ENCODE data around the gene CP. TPM values are rescaled to one million over a fixed set of nuclear protein-coding genes. Genes with fewer than 3 reads are reported as not detected.

Gene CP
- total and polyA plus RNA-seq, 9 of the 15 experiments (the other 6 are each of a cell fraction or from before 2014, with no cell fraction given): 0.30 to 0.75 TPM; not detected in 7

- TF ChIP-seq MLLT1 (IDR thresholded peaks at IDR 0.05): no peak
- TF ChIP-seq HDAC2 (IDR thresholded peaks at IDR 0.05): peak; percentile 81
- TF ChIP-seq SMARCB1 (IDR thresholded peaks at IDR 0.05; ENCODE audit: insufficient read length, low read depth): no peak
- no peak for TF ChIP-seq SREBF2 (CRISPR knock-in tag; IDR thresholded peaks at IDR 0.05)
- TF ChIP-seq ZNF408 (CRISPR knock-in tag; IDR thresholded peaks at IDR 0.05; ENCODE audit: low read depth): no peak
- no peak for TF ChIP-seq NRF1 (conservative IDR thresholded peaks at IDR 0.05 in 1 of 2, IDR thresholded peaks at IDR 0.05 in 1 of 2)
- TF ChIP-seq JUND (IDR thresholded peaks at IDR 0.05; ENCODE audit: borderline replicate concordance, low read depth, low read length): no peak
- no peak for TF ChIP-seq JUND (tag; IDR thresholded peaks at IDR 0.05; ENCODE audit: borderline replicate concordance, low read depth, low read length)
- no peak for TF ChIP-seq MLX (CRISPR knock-in tag; conservative IDR thresholded peaks at IDR 0.05)
- peak; percentile 80 for TF ChIP-seq TCF3 (CRISPR knock-in tag; IDR thresholded peaks at IDR 0.05)
- no peak for TF ChIP-seq DIDO1 (tag; IDR thresholded peaks at IDR 0.05; ENCODE audit: low read depth)
- TF ChIP-seq WHSC1 (IDR thresholded peaks at IDR 0.05; ENCODE audit: low read length): no peak
- no peak for TF ChIP-seq DACH1 (IDR thresholded peaks at IDR 0.05; ENCODE audit: partially characterized antibody)
- peak; percentile 91 to 93 for TF ChIP-seq KDM1A (IDR thresholded peaks at IDR 0.05)
- TF ChIP-seq TFE3 (CRISPR knock-in tag; IDR thresholded peaks at IDR 0.05): no peak
- TF ChIP-seq SLC30A9 (CRISPR knock-in tag; IDR thresholded peaks at IDR 0.05): no peak
- no peak for TF ChIP-seq SMAD2 (IDR thresholded peaks at IDR 0.05; ENCODE audit: low read depth, low read length)
- TF ChIP-seq MXI1 (IDR thresholded peaks at IDR 0.05; ENCODE audit: low read depth, low read length): no peak
- no peak for TF ChIP-seq PTBP1 (IDR thresholded peaks at IDR 0.05; ENCODE audit: low read depth, low read length)
- TF ChIP-seq POLR2A (conservative IDR thresholded peaks at IDR 0.05): peak; percentile 53; the same call in 1 of the 2 replicates
- TF ChIP-seq ARID4B (CRISPR knock-in tag; IDR thresholded peaks at IDR 0.05): no peak
- no peak for TF ChIP-seq MEF2D (tag; conservative IDR thresholded peaks at IDR 0.05; ENCODE audit: low read depth)
- no peak for TF ChIP-seq CSDE1 (IDR thresholded peaks at IDR 0.05)
- no peak for TF ChIP-seq GATAD2B (IDR thresholded peaks at IDR 0.05; ENCODE audit: borderline replicate concordance)
Observed at GRCh38 chr3:149186219-149186618, 35.4 kb downstream of the CP start (continued).
